Stimulated activated CD4-positive, alpha-beta T cell treated with anti-CD3 and anti-CD28 coated beads, Interleukin-2, amount 100 ng/mL, for 4 hours (primary cell): Measurements from ENCODE around the gene NBAS.
"Not testable (repeated sequence)": the region's sequence is repeated elsewhere in the genome, so short reads cannot be mapped to it uniquely, and the experiment has no call there.

Source experiments
- DNase-seq: peaks from one replicate; pipeline ENCODE4 v3.0.0-alpha.2; 2020; ENCODE audit warnings: low read depth

Gene NBAS

DNA sequence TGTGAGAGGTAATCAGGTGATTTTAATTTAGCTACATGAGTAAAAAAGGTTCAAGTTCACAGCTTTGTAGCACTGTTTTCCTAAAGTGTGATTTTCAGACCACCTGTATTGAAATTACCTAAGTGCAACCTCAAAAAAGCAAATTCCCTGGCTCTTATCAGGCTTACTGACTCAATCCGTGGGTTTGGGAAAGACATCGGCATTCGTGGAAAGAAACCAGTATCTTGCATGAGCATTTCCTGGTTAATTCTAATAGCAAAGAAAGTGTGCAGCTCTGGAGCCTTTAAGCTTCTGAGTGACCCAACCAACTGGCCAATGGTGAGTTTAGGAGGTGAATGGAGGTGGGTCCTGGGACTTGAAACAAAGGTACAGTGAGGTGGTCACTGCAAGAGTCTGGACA is 300.9 kb downstream of the NBAS start:
- no peak for DNase-seq

DNA sequence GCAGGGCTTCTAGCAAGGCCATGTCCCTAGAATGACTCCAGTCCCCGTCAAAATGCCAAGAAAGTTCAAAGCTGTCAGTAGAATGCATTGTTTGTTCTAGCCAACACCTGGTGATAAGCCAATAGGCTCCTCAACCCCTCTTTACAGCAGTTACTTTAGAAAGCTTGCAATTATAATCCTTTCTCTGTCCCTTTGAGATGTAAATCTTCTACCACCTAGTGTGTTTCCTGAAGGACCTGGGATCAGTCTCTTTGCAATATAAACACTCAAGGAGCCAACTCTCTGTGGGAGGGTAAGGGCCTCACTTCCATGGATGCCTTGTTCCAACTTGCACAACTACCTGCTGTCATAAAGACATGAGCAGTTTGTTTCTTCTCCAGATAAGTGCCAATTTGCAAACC is 301.8 kb downstream of the NBAS start:
- no peak for DNase-seq

DNA sequence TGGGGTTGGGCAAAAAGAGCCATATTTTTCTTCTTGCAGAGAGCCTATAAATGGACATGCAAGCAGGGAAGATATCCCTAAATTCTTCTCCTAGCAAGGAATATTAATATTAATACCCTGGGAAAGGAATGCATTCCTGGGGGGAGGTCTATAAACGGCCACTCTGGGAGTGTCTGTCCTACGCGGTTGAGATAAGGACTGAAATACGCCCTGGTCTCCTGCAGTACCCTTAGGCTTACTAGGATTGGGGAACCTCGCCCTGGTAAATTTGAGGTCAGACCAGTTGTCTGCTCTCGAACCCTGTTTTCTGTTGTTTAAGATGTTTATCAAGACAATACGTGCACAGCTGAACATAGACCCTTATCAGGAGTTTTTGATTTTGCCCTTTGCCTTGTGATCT is 302.7 kb downstream of the NBAS start:
- DNase-seq = not testable (repeated sequence)

DNA sequence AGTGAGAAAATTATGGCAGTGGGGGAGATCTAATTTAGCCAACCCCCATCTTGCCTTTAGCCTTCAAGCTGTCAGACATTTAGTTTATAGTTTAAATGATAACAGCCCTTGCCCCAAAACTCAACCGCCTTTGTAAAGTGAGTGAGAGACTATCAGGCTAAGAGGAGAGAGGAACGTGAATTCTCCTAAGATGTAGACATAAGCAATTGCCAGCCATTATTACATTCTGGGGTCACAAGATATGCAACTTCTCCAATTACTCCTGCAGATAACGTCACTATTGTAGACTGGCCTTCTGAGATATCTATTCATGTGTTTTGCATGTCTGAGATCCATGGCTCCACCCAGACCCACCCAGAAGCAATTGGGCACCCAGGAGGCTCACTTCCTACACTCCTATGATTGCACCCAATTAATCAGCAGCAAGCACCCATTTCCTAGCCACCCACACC is 307.3 kb downstream of the NBAS start:
- no peak for DNase-seq

DNA sequence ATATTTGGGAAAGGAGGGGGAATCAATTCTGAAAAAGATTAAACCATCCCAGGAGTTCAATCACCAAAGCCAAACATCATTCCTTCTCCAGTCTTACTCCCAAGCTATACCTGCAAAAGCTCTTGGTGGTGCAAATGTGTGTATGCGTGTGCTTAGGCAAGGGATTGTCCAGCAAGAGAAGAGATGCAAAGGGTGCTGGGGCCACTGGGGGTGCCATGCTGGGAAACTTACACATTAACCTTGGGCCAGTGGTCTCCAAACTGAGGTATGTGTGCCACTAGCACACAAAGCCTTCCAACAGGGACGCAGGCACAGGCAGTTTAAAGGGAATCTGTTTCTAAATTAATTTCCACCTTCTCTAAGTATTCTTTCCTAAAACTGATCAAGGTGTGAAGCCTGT is 307.9 kb downstream of the NBAS start:
- no peak for DNase-seq

DNA sequence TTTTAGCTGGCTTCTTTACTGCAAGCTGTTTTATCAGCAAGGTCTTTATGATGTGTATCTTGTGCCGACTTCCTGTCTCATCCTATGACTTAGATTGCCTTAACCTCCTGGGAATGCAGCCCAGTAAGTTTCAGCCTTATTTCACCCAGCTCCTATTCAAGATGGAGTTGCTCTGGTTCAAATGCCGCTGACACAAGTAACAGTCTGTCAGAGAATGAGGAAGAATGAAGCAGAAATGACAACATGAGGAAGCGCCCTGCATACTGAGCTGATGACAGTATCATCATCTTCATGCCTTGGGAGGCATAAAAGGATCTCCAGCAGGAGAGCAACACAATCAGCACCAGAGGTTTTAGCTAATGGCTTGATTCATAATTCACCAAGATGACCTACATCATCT is 309.4 kb downstream of the NBAS start:
- no peak for DNase-seq

DNA sequence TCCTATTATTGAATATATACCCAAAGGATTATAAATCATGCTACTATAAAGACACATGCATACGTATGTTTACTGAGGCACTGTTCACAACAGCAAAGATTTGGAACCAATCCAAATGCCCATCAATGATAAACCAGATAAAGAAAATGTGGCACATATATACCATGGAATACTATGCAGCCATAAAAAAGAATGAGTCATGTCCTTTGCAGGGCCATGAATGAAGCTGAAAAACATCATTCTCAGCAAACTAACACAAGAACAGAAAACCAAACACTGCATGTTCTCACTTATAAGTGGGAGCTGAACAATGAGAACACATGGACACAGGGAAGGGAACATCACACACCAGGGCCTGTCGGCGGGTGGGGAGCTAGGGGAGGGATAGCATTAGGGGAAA is 310.2 kb downstream of the NBAS start:
- DNase-seq = not testable (repeated sequence)

DNA sequence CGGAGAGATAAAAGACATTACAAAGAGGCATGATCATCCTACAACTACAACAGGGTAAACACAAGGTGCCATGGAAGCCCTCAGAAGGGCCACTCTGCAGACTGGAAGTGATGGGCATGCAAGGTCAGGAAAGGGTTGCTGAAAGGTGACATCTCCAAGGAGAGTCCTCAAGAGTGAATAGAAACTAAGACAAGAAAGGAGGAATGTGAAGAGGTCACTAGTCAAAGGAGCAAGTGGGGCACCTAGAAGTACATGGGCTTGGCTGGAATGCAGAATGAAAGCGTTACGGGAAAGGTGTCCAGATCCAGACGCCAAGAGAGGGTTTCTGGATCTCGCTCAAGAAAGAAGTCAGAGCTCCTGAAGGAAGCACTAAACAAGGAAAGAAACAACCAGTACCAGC is 314.3 kb downstream of the NBAS start:
- DNase-seq = no peak

DNA sequence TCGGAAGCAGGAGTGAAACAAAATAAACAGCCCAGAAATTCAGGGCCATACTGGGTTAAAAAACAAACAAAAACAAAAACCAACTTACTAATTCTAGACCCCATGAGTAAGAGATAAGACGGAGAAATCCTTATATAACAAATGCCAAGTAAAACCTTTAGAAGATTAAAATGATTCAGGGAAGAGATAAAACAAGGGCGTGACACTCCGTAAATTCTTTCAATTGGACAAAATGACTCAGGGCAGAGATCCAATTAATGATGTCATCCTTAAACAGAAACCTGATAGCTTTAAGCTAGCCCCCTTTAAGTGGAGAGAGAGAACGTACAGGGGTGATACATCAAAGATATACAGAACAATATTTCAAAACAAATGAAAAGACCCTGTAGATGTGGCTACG is 317.4 kb downstream of the NBAS start:
- no peak for DNase-seq

DNA sequence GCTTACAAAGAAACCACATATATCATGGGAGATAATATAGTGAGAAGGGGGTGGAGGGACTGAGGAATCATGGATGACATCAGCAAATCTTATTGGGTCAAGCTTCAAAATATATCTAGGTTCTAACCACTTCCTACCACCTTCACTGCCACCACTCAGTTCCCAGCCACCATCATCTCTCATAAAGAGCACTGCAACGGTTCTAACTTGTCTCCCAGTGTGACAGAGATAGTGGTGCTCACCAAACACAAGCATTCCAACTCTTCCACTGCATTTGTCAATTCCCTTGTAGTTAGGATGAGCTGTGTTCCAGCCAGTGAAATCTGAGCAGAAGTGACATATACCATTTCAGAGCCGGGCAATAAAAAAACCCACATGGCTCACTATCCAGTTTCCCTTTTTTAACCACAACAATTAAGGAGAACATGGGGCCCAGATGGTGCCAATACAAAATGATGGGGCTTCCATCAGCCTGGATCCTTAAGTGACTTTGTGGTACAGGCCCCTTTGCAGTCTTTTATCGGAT is 318.1 kb downstream of the NBAS start:
- no peak for DNase-seq

DNA sequence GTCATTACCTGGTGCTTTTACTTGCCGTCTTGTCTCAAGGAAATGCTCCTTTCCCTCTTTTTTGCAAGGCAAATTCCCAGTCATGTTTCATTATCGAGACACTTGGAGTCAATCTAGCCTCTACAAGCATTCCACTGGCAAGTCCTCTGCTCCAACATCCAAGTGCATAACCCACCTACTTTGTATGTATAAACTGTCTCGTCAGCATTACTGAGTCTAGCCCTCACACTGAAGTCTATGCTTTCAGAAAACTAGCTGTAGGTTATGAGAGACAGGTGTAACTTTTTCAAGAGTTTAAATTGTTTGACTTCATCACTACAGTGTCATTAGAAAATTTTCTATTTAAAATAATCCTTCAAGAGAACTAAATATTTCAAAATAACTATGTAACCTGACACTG is 319.2 kb downstream of the NBAS start:
- no peak for DNase-seq

DNA sequence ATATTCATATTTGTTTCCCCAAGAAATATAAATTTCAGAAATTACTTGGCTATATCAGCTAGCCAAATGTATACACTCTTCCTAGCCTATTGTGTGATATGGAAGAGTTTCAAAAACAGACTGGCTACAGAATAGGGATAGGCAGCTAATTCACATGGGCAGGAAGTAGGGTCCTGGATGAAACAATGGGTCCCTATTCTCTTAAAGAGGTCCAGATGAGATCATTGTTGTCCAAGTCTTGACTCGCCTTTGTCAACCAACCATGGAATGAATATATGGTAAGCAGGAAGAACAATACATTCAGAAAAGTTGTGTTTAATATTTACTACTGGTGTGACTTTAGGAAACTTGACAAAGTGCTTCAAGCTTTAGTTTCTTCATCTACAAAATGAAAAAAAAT is 319.9 kb downstream of the NBAS start:
- DNase-seq = no peak

DNA sequence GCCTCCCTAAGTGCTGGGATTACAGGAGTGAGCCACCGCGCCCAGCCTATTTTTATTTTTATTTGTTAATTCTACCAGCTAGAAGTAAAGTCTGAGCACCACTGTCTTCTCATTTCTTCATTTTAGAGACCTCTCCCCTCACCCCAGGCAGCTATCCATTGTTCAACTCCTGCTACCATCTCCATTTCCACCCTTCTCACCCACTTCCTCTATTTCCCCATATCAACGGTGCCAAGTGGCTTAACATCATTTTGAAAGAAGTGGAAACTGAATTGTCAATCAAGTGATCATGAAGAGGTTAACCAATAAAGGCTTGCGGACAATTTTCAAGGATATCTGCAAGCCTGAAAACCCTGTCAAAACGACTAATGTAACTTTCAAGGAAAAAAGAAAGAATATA is 323.1 kb downstream of the NBAS start:
- no peak for DNase-seq

DNA sequence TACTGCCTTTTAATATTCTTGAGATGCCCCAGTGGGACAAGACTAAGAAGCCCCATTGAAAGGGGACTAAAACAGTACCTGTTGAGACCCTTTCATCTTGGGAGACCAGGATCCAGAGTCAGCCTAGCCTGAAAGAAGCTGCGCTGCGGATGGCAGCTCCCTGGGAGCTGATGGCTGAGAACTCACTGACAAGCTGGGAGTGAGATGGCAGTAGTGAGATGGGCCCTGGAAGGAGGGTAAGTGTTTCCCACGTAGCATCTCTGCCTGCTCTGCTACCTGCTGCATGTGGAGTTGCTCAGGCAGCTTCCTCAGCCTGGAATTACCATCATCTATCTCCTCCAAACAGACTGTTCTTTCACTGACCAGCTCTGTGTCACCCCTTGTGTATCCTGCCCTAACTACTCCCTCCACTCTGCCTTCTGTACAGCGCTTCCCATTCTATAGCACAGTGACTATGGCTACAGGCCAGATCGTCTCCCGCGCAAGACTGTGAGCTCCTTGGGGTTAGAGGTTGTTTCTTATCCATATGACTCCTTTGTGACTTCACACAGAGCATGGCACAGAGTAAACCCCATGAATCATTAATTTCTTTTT is 330.4 kb downstream of the NBAS start:
- no peak for DNase-seq

DNA sequence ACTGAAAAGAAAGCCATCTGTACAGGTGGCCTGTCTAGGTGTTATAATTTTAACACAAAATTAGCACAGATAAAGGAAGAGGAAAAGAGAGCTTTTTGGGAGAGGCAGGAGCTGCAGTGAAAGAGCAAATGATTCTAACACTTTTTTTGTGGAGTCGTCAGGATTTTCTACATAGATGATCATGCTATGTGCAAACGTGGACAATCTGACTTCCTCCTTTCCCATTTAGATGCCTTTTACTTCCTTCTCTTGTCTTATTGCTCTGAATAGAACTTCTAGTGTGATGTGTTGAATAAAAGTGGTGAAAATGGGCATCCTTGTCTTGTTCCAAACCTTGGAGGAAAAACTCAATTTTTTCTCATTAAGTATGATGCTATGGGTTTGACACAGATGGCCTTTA is 334.5 kb downstream of the NBAS start:
- no peak for DNase-seq

DNA sequence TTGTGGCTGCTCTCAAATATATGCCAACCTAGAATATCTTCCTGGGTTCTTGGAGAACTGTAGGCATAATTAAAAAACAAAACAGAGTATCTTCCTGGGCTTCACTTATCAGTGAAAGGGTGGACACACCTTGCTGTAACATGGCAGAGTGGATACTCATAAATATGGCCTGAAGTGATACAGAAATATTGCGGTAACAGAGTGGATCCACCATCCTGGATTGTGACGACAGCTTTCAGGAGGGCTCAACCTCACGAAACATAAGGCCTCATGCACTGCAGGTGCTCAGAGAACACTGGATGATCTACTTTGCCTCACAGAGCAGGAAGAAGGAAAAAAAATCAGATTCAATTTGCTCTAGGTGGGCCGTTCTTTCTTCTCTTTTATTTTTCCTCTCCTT is 336.0 kb downstream of the NBAS start:
- no peak for DNase-seq

DNA sequence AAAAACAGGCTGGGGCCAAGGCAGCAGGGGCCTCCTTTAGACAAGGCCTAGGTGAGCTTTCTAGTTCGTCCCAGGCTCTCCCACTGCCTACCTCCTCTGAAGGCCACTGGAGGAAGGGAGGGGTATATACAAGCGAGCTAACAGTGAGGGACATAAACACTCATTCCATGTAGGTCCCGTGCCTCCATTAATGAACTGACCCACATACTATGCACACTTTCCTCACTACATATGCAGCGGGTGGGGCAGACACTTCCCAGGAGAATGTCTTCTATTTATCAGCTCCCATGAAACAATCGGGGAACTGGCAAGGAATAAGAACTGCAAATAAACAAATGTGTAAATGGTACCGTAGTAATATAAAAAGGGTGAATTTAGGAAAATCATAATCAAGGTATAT is 336.5 kb downstream of the NBAS start:
- no peak for DNase-seq

DNA sequence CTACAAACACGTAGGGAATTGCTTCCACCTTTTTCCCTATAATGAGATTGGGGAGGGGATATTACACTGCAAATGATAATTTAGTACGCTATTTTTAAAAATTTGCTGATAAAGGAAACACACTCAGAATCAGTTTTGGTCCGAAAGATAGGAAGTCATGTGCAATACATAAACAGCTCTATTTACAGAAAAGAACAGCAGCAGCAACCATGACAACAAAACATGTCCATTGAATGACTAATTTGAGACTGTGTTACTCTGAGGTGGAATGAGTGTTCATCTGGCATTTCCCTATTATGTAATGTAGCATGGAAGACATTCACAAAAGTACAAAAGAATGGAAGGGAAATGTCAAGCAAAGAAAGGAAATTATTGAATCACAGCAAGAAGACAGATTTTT is 337.2 kb downstream of the NBAS start:
- DNase-seq = no peak

DNA sequence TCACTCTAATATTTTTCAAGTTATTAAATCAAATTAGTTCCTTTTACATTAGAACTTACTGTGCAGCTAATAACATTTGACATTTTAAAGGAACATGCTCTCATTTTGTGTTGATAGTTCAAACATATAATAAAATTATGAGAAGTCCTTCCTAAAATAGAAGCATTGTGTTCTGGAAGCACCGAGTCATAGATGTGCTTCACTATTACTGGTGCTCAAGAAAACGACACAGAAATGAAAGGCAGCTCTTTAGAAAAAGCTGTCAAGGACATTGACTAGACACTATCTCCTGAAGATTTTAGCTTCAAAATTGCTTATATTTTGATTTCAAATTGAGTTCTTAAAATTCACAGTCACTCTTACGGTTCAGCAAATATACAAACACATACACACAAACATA is 338.3 kb downstream of the NBAS start:
- no peak for DNase-seq

DNA sequence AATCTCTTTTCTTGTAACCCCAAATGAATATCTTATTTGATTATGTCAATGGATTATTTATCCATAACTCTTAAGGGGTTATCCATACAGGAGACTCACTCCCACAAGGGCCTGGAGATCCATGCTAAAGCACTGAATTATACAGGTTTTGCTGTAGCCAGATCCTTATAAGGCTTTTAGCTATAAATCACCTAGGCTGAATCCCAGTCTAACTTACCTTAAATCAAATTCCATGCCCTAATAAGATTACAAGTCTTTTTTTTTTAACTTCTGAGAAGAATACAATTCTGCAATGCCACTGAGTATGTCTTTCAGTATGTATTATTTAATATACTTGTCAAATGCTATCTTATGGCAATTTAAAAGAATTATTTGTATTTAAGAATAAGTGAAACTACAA is 340.5 kb downstream of the NBAS start:
- DNase-seq = no peak

DNA sequence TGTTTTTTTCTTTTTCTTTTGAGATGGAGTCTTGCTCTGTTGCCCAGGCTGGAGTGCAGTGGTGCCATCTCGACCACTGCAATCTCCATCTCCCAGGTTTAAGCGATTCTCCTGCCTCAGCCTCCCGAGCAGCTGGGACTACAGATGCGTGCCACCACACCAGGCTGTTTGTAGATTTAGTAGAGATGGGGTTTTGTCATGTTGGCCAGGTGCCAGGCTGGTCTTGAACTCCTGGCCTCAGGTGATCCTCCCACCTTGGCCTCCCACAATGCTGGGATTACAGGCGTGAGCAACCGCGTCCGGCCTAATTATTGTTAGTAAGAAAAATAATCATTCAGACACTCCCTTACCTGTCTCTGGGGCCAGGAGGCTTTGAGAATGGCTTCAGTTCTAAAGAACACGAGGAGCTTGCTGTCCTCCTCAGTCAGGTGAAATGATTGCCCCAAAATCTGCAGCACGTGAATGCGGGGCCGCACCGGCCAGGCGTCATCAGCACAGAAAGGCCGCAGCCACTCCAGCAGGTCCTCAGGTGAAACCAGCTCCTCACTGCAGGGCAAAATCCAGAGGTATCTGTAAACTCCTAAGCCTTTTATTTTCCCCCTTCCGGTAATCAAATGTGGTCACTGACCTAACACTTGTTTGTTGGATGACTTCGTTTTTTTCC is 342.6 kb downstream of the NBAS start:
- DNase-seq = no peak

DNA sequence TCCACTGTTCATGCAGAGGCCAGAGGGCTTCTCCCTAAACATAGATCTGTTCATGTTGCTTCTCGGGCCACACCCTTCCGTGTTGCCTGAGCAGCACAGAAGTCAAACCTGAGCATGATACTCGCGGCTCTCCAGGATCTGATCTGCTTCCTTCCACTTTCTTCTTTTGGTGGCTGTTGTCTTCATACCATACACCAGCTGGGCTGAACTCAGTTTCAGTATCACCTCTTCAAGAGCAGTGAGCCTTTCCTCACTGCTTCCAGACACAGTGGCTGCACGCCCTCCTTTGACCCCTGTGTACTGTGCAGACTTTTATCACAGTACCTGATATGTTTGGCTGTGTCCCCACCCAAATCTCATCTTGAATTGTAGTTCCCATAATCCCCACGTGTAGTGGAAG is 348.9 kb downstream of the NBAS start:
- no peak for DNase-seq

DNA sequence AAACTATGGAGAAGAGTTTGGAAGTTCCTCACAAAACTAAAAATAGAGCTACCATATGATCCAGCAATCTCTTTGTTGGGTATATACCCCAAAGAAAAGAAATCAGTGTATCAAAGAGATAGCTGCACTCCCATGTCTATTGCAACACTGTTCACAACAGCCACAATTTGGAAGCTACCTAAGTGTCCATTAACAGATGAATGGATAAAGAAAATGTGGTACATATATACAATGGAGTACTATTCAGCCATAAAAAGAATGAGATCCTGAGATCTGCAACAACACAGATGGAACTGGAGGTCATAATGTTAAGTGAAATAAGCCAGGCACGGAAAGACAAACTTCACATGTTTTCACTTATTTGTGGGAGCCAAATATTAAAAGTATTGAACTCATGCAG is 350.6 kb downstream of the NBAS start:
- not testable (repeated sequence) for DNase-seq

DNA sequence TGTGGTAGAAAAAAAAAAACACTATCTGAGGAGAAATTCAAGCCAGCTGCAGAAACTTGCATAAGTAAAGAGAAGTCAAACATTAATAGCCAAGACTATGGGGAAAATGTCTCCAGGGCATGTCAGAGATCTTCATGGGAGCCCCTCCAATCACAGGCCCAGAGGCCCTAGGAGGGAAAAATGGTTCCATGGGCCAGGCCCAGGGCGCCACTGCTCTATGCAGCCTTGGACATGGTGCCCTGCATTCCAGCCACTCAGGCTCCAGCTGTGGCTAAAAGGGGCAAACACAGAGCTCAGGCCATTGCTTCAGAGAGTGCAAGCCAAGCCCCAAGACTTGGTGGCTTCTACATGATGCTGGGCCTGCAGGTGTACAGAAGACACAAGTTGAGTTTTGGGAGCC is 354.7 kb downstream of the NBAS start:
- DNase-seq = no peak
